NCI-H1048 (cell line): ENCODE results near the gene PLK5.
"Not testable (repeated sequence)": the region's sequence is repeated elsewhere in the genome, so short reads cannot be mapped to it uniquely, and the experiment has no call there.

Experiments used
- DNase-seq: peaks from one replicate; lab custom pipeline; 2025; lab: John Stamatoyannopoulos, UW

PLK5 gene

DNA sequence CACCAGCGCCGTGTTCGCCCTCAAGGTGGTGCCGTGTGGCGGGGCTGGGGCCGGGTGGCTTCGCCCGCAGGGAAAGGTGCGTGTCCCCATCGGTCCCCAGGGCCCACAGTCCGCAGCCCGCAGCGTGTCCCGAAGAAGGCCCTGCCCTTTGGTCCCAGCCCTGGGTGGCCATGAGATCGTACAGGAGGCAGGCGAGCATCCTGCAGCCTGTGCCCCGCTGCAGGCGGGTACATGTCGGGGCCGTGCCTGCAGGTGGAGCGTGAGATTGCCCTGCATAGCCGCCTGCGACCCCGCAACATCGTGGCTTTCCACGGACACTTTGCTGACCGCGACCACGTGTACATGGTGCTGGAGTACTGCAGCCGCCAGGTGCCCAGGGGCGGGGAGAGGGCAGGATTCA is 1.5 kb downstream of the PLK5 start:
- DNase-seq: no peak

DNA sequence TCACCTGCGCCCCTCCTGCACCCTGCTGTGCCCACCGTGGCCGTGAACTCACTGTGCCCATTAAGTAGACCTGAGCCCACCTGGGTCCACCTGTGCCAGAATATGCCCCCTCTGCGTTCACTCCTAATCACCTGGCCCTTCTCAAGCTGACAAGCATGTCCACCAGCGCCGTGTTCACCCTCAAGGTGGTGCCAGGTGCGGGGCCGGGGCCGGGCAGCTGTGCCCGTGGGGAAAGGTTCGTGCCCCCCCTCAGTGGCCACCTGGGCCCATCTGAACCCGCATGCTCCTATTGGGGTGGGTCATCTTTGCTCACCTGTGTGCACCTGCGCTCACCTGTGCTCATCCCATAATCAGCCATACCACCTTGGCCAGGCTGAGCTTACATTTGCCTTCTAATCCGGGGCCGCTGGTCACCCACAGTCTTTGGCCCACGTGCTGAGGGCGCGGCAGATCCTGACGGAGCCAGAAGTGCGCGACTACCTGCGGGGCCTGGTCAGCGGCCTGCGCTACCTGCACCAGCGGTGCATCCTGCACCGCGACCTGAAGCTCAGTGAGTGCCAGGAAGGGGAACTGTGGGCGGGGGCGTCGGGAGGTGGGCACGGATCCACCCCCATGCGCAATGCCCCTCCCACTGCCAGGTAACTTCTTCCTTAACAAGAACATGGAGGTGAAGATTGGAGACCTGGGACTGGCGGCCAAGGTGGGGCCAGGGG is 2.3 kb downstream of the PLK5 start:
- no peak for DNase-seq

DNA sequence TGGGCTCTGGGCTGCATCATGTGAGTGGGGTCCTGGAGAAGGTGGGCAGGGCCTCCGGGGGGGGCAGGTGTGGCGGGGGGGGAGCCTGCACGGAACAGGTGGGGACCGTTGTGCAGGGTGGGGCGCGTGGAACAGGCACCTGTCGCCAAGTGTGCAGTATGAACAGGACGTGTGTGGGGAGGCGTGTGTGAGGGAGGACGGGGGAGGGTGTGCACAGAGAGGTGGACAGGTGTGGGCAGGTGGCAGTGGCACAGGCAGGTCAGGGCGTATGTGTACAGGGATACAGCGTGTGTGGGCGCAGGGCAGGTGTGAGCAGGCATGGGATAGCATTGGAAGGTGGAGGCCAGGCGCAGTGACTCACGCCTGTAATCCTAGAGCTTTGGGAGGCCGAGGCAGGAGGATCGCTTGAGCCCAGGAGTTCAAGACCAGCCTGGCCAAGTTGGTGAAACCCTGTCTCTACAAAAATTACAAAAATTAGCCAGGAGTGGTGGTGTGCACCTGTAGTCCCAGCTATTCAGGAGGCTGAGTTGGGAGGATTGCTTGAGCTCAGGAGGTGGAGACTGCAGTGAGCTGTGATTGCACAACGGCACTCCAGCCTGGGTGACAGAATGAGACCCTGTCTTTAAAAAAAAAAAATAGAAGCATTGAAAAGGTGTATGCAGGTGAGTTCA is 3.2 kb downstream of the PLK5 start:
- no peak for DNase-seq

DNA sequence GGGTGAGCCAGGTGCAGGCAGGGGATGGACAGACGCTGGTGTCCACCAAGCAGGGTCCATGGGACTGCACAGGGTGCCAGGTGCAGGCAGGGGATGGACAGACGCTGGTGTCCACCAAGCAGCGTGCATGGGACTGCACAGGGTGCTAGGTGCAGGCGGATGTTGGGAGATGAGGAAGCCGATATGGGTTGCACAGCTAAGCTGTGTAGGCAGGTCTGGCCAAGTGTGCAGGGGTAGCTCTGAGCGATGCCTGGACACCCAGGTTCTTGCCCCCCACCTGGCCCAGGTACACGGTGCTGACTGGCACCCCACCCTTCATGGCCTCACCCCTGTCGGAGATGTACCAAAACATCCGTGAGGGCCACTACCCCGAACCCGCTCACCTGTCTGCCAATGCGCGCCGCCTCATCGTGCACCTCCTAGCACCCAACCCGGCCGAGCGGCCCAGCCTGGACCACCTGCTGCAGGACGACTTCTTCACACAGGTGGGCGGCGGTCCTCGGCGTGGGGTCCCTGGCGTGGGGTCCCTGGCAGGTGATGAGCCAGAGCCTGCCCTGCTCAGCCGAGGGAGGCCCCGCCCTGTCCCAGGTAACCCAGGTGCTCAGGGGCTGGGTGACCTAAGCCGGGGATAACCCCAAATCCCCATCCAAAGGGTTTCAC is 3.9 kb downstream of the PLK5 start:
- DNase-seq: no peak

DNA sequence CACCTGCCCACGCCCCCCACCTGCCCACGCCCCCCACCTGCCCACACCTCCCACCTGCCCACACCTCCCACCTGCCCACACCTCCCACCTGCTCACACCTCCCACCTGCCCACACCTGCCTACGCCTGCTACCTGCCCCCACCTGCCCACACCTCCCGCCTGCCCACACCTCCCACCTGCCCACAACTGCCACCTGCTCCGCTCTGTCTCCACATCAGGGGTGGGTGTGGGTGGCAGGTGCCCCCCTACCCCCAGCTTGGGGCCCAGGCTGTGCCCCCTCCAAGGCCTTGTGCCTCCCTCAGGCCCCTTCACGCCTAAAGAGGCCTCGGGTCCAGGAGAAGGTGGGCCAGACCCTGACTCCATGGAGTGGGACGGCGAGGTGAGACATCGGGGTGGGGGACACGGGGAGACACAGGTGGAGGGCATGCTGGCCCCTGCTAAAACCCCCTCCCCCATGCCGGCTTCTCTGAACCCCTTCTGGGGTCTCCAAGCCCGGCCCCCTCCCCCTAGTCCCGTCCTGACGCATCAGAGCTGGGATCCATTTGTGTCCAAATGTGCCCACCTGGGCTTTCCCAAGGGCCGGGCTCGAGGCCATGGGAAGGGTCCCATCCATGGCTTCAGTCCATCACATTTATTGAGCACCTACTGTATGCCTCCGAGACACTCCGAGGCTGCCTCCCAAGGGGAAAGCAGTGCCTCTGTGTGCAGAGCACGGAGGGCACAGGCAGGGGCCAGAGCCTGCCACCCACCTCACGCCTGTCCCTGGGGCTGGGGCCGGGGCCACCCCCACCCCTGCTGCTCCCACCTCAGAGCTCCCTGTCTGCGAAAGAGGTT is 4.9 kb downstream of the PLK5 start:
- no peak for DNase-seq

DNA sequence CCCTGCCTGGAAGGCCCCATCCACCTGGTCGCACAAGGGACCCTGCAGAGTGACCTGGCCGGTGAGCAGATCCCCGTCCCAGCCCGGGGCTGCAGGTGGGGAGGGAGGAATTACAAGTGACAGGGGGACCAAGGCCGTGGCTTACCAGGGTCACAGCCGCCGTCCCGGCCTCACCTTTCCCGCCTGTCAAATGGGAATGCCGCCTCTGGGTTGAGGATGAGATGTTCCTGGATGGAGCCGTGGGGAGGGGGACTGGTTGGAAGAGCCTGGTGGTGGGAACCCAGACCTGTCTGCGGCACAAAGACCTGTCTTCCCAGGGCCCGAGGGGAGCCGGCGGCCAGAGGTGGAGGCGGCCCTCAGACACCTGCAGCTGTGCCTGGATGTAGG is 5.5 kb downstream of the PLK5 start:
- DNase-seq: no peak

DNA sequence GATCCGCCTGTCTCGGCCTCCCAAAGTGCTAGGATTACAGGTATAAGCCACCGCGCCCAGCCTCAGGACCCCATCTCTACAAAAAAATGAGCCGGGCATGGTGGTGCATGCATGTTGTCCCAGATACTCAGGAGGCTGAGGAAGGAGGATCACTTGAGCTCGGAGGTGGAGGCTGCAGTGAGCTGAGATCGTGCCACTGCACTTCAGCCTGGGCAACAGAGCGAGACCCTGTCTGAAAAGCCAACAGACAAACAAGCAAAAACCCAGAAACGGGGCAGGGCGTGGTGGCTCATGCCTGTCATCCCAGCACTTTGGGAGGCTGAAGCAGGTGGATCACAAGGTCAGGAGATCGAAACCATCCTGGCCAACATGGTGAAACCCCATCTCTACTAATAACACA is 7.0 kb downstream of the PLK5 start:
- DNase-seq: not testable (repeated sequence)

DNA sequence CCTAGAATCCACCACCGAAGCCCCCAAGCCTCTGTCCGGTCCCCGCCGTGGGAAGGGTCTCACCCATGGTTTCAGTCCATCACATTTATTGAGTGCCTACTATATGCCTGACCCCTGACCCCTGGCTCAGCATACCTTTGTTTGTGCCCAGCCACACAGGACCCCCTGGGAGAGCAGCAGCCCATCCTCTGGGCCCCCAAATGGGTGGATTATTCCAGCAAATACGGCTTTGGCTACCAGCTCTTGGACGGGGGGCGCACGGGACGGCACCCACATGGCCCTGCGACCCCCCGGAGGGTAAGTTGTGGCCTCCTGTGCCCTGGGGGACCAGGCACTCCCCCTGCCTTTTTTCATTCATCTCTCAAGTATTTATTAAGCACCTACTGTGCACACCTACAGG is 7.7 kb downstream of the PLK5 start:
- no peak for DNase-seq

DNA sequence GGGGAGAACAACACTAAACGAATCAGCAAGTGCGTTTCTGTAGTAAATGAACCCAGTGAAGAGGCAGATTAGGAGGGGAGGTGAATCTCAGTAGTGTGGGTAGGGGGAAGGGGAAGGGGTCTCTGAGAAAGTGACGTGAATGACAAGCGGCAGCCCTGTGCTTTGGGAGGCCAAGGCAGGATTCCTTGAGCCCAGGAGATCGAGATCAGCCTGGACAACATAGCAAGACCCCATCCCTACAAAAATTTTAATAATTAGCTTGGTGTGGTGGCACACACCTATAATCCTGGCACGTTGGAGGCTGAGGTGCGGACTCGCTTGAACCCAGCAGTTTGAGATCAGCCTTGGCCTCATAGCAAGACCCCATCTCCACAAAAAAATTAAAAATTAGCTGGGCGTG is 8.1 kb downstream of the PLK5 start:
- no peak for DNase-seq

DNA sequence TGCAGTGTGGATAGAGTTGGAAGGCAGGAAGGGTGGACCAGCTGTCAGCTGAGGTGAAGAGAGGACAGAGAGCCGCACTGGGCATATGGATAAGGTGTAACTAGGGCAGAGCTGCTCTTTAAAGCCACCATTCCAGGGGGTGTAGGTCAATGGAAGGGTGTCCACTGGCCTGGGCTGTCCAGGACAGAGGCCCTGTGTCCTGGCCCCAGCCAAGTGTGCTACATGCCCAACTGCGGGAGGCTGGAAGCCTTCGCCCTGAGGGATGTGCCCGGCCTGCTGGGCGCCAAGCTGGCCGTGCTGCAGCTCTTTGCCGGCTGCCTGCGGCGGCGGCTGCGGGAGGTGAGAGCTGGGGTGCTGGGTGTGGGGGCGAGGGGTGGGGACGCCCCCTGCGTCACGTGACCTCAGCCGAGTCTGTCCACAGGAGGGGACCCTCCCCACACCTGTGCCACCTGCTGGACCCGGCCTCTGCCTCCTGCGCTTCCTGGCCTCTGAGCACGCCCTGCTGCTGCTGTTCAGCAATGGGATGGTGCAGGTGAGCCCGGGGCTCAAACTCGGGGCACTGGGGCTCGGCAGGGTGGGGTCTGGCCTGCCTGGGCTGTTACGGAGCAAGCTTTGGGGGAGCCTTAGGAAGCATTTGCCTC is 9.8 kb downstream of the PLK5 start:
- DNase-seq: no peak

DNA sequence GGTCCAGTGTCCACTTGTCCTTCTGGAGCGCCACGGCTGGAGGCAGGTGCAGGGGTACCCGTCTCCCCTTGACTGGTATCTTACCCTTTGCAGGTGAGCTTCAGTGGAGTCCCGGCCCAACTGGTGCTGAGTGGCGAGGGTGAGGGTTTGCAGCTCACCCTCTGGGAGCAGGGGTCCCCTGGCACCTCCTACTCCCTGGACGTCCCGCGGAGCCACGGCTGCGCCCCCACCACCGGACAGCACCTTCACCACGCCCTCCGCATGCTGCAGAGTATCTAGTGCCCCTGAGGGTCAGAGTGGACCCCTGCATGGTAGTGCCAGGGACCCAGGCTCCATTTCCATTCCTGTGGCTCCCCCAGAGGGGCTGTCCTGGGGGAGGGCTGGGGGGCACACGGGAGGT is 11.1 kb downstream of the PLK5 start:
- no peak for DNase-seq

DNA sequence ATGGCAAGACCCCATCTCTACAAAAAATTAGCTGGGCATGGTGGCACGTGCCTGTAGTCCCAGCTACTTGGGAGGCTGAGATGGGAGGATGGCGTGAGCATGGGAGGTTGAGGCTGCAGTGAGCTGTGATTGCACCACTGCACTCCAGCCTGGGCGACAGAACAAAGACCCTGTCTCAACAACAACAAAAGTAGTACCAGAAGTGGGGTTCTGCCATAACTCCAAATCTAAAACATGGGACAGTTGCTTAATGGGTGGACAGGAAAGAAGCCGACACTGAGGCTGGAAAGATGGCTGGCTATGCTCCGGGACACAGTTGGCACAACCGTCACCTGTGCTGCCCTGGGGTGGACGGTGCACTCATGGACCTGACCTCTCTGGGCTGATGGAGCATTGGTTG is 11.8 kb downstream of the PLK5 start:
- not testable (repeated sequence) for DNase-seq

DNA sequence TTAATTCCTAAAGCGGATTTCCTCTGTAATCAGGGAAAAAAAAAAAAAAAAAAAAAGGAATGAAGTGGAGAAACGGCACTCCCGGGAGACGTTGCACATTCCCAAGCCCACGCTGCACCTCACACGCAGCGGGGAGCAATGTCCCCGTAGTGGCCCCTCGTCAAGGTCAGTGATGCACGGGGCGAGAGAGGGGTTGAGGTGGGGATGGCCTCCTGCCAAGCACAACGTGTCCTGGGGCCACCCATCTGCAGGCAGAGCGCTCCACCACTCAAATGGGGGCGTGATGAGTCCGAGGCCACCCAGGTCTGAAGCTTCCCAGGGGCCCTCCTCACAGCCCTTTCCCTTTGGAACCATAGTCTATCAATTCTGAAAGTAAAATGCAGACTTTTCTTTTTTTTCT is 15.1 kb downstream of the PLK5 start:
- no peak for DNase-seq

DNA sequence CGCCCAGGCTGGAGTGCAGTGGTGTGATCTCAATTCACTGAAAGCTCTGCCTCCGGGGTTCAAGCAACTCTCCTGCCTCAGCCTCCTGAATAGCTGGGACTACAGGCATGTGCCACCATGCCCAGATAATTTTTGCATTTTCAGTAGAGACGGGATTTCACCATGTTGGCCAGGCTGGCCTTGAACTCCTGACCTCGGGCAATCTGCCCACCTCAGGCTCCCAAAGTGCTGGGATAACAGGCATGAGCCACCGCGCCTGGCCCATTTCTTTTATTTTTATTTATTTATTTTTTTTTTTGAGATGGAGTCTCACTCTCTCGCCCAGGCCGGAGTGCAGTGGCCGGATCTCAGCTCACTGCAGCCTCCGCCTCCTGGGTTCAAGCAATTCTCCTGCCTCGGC is 15.9 kb downstream of the PLK5 start:
- not testable (repeated sequence) for DNase-seq

DNA sequence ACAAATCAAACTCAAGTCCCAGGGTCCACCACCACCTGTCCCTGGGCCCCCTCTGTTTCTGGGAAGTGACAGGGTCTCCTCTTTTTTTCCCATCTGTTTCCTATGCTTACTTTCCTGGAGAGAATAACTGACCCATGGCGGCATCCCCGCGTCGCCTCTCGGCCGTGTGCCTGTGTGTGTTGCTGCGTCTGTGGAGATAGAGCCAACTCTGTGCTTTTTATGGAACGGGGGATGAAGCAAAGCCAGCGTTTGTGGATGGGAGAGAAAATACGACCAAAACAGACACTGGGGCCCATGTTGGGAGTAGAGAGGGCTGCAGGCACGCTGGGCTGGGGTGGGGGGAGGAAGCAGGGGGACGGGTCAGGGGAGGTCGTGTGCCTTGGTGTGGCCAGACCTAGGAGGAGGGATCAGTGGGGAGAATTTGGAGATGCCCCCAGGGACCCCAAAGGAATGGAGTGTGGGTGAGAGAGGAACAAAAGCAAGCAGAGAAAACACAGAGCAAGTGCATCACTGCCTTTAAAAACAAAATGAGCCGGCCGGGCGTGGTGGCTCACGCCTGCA is 16.6 kb downstream of the PLK5 start:
- no peak for DNase-seq

DNA sequence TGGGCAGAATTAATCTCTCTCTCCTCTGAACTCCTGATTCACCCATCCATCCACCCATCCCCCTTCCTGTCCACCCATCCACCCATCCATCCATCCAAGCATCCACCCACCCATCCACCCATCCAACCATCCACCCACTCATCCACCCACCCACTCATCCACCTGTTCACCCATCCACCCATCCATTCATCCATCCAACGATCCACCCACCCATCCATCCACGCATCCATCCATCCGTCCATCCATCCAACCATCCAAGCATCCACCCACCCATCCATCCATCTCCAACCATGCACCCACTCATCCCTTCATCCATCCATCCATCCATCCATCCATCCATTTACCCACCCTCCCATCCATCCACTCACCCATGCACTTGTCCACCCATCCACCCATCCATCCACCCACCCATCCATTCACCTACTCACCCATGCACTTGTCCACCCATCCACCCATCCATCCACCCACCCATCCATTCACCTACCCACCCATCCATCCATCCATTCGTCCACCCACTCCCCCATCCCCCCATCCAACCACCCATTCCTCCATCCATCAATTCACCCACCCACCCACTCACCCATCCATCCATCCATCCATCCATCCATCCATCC is 25.6 kb downstream of the PLK5 start:
- DNase-seq: no peak

DNA sequence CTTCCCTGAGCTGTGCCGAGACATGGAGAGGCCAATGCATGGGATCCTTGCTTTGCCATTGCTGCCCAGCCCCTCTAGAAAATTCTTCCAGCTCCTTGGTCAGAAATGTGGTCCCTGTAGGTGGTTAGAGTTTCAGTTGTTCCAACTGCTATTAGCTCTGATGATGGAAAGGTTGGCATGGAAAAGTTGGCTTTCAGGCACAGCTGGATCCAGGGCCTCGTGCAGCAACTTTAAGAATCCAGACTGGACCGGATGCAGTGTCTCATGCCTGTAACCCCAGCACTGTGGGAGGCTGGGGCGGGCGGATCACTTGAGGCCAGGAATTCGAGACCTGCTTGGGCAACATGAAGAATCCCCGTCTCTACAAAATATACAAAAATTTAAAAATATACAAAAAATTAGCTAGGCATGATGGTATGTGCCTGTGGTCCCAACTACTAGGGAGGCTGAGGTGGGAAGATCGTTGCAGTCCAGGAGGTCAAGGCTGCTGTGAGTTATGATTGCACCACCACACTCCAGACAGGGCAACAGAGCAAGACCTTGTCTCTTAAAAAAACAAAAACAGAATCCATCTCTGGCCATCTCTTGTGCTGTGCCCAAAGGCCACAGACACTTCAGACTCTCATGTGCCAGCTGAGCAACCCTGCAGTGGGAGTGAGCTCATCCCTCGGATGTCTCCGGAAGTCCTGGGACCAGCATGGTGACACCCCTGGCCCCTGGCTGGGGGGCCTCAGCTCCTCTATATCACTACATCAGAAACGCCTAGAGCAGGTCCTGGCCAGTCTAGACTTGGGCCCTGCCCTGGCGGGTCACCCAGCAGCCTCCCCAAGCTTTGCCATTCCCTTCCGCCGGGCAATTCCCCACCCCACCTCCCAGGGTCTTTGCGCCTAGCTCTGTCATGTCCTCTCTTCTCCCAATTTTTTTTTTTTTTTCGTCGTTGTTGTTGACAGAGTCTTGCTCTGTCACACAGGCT is 27.5 kb downstream of the PLK5 start:
- no peak for DNase-seq

DNA sequence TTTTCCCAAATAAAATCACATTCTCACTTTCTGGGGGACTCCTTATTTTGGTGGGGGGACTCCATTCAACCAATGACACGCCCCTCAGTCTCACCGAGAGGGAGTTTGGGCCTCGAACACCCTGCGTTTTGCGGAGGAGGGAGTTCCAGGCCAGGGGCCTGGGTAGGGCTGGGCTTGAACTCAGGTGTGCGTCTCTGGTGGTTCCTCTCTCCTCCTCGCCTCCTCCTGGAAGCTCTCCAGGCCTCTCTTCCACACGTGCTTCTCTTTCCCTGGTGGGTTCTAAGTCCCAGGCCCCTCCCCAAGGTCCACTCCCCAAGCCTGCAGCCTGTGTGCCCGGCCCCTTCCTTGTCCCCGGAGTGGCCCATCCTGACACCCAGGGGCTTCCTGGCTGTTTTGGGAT is 29.5 kb downstream of the PLK5 start:
- DNase-seq: no peak

DNA sequence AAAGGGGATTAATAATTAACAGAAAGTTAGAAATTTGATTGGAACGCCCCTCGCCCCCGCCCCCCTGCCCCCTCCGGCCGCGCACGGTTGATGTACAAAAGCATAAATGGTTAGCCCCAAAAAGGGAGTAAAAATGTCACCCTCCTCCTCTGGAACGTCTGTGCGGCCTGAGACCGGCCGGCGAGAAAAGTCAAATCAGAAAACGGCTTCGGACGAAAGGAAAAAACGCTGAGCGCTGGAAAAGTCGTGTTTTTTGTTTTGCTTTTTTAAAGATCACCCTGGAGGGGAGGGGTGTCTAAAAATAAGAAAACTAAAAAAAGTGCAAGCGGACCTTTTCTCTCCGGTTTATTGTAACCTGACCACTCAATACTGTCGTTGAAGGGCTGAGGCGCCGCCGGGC is 31.1 kb downstream of the PLK5 start:
- no peak for DNase-seq
